ENCODE data around the gene DIAPH2. TPM values are rescaled to one million over a fixed set of nuclear protein-coding genes. Genes with fewer than 3 reads are reported as not detected.

Gene DIAPH2
- total RNA-seq, 3 donors from 2014 or later = 27.4 to 66.4 (median 30.8) TPM

- H3K9me3 ChIP-seq = no peaks in the 10 kb centered on the region
- no peaks in the 10 kb centered on the region for H3K4me1 ChIP-seq
- H3K27me3 ChIP-seq = peaks cover 0 to 8% of the 10 kb centered on the region in 2 donors
- no peak overlapping the region for H3K27ac ChIP-seq
- no peak for DNase-seq (ENCODE audit: low spot score in 2 of 2)
- no peak for TF ChIP-seq POLR2A (IDR thresholded peaks at IDR 0.05)
- TF ChIP-seq CTCF (IDR thresholded peaks at IDR 0.05) = no peak
- TF ChIP-seq POLR2AphosphoS5 (IDR thresholded peaks at IDR 0.05) = no peak
- H3K4me3 ChIP-seq = no peak overlapping the region
- intact Hi-C loops (cut with DNase I; ENCODE audit: low total_unique reads) = no loop called here
- no peaks in the 10 kb centered on the region for H3K36me3 ChIP-seq
These were observed 689.6 kb downstream of the DIAPH2 start for GRCh38 chrX:97374266-97374665.

DNA sequence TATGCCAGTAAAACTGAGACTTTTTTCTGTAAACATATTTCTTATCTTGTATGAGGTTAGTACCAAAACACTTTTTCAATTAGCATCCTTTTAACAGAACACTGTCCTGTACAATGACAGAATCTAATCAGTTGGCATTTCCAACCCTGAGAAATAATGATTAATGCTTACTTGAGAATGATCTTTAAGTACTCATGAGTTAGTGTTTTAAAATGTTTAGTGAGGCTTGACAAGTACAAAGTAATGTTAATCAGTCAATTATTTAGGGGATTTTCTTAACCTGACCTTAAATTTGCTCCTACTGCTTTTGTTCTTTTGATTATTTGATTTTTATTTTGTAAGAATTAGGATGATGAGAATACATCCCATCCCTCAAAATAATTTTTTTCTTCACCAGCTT, 695.6 kb downstream of the DIAPH2 start:
- Histone ChIP-seq H3K27ac (no peak overlapping the region), H3K9me3 (no peaks in the 10 kb centered on the region), H3K4me3 (no peak overlapping the region), H3K4me1 (no peaks in the 10 kb centered on the region), H3K27me3 (peaks cover 0 to 11% of the 10 kb centered on the region in 2 donors), H3K36me3 (no peaks in the 10 kb centered on the region)
- TF ChIP-seq POLR2AphosphoS5 (IDR thresholded peaks at IDR 0.05) = no peak
- no peak for TF ChIP-seq CTCF (IDR thresholded peaks at IDR 0.05)
- no peak for TF ChIP-seq POLR2A (IDR thresholded peaks at IDR 0.05)
- intact Hi-C loops (cut with DNase I; ENCODE audit: low total_unique reads) = no loop called here
- no peak for DNase-seq (ENCODE audit: low spot score in 2 of 2)

- H3K36me3 ChIP-seq = no peaks in the 10 kb centered on the region
- H3K4me3 ChIP-seq = no peak overlapping the region
- H3K4me1 ChIP-seq = no peaks in the 10 kb centered on the region
- H3K9me3 ChIP-seq = no peaks in the 10 kb centered on the region
- H3K27ac ChIP-seq = no peak overlapping the region
- intact Hi-C loops (cut with DNase I; ENCODE audit: low total_unique reads) = no loop called here
- no peak for TF ChIP-seq POLR2A (IDR thresholded peaks at IDR 0.05)
- TF ChIP-seq POLR2AphosphoS5 (IDR thresholded peaks at IDR 0.05) = no peak
- no peak for TF ChIP-seq CTCF (IDR thresholded peaks at IDR 0.05)
- no peak for DNase-seq (ENCODE audit: low spot score in 2 of 2)
- peaks cover 0 to 7% of the 10 kb centered on the region in 2 donors for H3K27me3 ChIP-seq
These were observed 700.0 kb downstream of the DIAPH2 start for GRCh38 chrX:97384685-97385084.

GRCh38 chrX:97387004-97387403, 702.4 kb downstream of the DIAPH2 start:
- TF ChIP-seq CTCF (IDR thresholded peaks at IDR 0.05) (no peak), POLR2A (IDR thresholded peaks at IDR 0.05) (no peak), POLR2AphosphoS5 (IDR thresholded peaks at IDR 0.05) (no peak)
- no peak overlapping the region for H3K4me3 ChIP-seq
- H3K36me3 ChIP-seq = no peaks in the 10 kb centered on the region
- no peak for DNase-seq (ENCODE audit: low spot score in 2 of 2)
- H3K4me1 ChIP-seq = no peaks in the 10 kb centered on the region
- H3K9me3 ChIP-seq = no peaks in the 10 kb centered on the region
- intact Hi-C loops (cut with DNase I; ENCODE audit: low total_unique reads) = no loop called here
- no peak overlapping the region for H3K27ac ChIP-seq
- peaks cover 0 to 4% of the 10 kb centered on the region in 2 donors for H3K27me3 ChIP-seq

DNA sequence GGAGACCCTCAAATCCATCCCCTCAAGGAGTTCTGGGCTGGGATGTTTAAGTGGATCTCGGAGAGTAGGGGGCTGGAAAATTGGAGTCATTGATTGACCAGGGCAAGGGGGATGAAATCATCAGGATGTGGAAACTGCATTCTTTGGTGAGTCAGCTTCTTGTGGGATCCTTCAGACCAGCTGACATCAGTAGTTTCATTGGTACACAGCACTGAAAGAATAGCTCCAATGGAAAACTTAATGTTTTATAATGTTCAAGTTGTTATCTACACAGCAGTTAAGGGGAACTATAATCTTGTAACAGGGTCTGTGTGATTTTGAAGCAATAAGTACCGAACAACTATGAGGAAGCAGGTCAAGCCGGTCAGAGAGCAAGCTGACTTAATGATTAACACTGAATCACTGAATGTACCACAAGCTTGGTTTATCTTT, 705.1 kb downstream of the DIAPH2 start:
- TF ChIP-seq POLR2AphosphoS5 (IDR thresholded peaks at IDR 0.05) (no peak), CTCF (IDR thresholded peaks at IDR 0.05) (no peak), POLR2A (IDR thresholded peaks at IDR 0.05) (no peak)

More for the DNA sequence above, 705.1 kb downstream of the DIAPH2 start:
- Histone ChIP-seq H3K4me3 (no peak overlapping the region), H3K36me3 (no peaks in the 10 kb centered on the region), H3K9me3 (no peaks in the 10 kb centered on the region), H3K27me3 (peaks cover 0 to 4% of the 10 kb centered on the region in 2 donors), H3K27ac (no peak overlapping the region), H3K4me1 (no peaks in the 10 kb centered on the region)
- intact Hi-C loops (cut with DNase I; ENCODE audit: low total_unique reads) = no loop called here
- DNase-seq (ENCODE audit: low spot score in 2 of 2) = no peak

Data from breast epithelium (tissue), 4 donors.